Posterior vena cava (tissue), 2 donors: ENCODE data around the gene SHB. TPM values are rescaled to one million over a fixed set of nuclear protein-coding genes. Genes with fewer than 3 reads are reported as not detected.
"Not testable (repeated sequence)": the region's sequence is repeated elsewhere in the genome, so short reads cannot be mapped to it uniquely, and the experiment has no call there.

ENCODE experiments used
- DNase-seq: peaks from one replicate; pipeline ENCODE4 v3.0.0-alpha.2; 2020; ENCODE audit warnings: low spot score
- intact Hi-C, 2 donors: fragments of 100-400 bp; cut with DNase I; formaldehyde crosslinking; loops; one replicate each; pipeline versions ENCODE4 v1.14.1 to v1.14.2; 2022 to 2023
- total RNA-seq, 2 donors: library from RNA; stranded (reverse); fragmentation: NEBNext Ultra II Directional; extraction: Animal tissue kit (Norgen Biotek cat#: 25700); gene quantifications; one replicate each; pipeline ENCODE4 v1.2.1, GENCODE V29; 2021
- donor health status: DM: yes; HTN: yes; CAD: no.
- donor health status: DM: yes; HTN: yes; CAD: no.

SHB gene
- total RNA-seq, 2 donors from 2014 or later: 18.7 to 23.0 TPM

- no peak for DNase-seq
- intact Hi-C loops: no loop called here
These were observed 171.4 kb downstream of the SHB start for GRCh38 chr9:37897665-37898064.

DNA sequence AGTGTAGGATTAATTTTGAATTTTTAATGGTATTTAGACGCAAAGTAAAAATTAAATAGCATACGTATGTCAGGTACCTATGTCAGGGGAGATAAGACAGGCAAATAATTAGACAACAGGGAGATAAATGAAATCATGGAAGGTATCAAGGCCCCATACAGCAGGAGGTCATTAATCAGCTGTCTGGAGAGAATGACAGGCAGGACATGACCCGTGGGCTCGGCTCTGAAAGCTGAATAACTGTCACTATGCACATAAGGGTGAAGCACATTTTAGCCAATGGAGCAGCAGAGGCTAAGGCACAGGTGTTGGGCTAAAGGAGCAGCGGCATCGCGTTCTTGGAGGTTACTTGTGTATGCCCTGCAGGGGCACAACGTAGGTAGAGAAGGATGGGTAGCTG lies 177.0 kb downstream of the SHB start:
- intact Hi-C loops: no loop called here

GRCh38 chr9:37891042-37891441 lies 178.0 kb downstream of the SHB start:
- DNase-seq: not testable (repeated sequence)

More for the DNA sequence above, 177.0 kb downstream of the SHB start:
- no peak for DNase-seq

DNA sequence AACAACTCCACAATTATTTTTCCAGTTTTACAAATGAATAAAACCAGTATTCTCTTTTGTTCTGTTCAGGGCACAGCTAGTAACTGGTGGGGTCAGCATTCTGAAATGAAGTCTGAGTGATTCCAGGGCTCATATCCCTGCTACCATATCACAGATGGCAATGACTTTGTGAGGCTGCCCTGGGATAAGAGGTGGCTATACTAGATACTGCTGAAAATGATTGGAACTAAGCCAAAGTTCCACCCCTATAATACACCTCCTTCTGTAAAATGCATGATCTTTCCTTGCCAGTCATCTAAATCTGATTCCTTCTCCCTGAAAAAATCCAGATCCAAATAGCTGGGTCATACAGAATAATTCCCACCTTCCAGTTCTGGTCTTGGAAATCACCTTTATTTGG lies 179.5 kb downstream of the SHB start:
- intact Hi-C loops: no loop called here
- DNase-seq: no peak

More at GRCh38 chr9:37891042-37891441, 178.0 kb downstream of the SHB start:
- intact Hi-C loops: not testable (repeated sequence)

DNA sequence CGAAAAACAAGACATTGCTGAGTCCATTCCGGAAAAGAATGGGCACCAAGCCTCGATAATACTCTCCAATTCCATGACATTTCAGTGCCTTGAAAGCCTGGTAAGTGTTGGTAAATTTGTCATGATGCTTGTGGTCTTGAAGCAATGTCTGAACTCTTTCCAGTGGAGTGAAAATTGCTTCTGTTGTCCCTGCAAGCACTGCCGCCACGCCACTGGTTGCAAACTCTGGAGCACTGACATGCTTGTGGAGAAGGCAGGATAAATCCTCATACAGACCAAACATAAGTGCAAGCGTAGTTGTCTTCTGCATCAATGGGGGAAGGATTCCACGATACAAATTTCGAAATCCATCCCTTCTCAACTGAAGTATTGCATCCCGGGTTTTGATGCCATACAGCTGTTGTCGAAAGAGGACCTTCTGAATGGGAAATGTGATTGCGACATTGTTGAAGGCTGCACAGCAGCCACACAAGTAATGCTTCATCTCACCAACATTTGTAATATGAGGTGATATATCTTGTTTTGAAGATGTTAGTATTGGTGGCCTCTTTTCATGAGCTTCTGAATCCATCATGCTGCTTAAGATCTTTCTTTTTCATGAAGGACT lies 180.9 kb downstream of the SHB start:
- DNase-seq, intact Hi-C loops: not testable (repeated sequence)

- intact Hi-C loops: no loop called here
- no peak for DNase-seq
These were observed 188.0 kb downstream of the SHB start for GRCh38 chr9:37880916-37881479.

DNA sequence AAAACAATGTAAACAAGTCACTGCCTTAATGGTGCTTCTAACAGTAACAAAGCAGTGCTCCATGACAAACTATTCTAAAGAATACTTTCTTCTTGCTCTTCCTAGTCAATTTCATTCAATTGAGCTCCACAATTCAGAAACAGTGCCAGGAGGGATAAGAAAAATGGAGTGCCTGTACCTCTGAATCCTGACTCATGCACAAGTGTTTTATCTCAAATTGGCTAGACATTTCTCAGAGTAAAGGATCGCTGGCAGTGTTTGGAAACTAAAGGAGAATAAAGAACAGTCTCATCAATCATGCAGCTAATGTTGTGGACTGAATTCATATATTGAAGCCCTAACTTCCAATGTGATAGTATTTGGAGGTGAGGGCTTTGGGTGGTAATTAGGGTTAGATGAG lies 192.7 kb downstream of the SHB start:
- intact Hi-C loops: no loop called here

GRCh38 chr9:37873955-37874354 lies 195.1 kb downstream of the SHB start:
- DNase-seq: no peak
- intact Hi-C loops: no loop called here

More for the DNA sequence above, 192.7 kb downstream of the SHB start:
- DNase-seq: no peak

DNA sequence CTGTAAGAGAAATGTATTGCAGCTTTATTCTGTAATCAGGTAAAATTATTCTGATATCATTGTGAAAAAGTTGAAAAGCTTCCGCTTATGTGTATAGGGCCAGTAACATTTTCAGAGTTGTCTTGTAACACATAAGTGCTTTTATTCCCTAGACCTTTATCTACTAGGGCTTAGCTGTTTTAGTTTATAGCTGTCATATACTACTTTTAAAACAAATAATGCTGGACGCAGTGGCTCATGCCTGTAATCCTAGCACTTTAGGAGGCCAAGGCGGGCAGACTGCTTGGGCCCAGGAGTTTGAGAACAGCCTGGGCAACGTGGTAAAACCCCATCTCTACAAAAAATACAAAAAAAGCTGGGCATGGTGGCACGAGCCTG lies 198.2 kb downstream of the SHB start:
- intact Hi-C loops: no loop called here

GRCh38 chr9:37870081-37870798 lies 198.8 kb downstream of the SHB start:
- intact Hi-C loops: no loop called here
- DNase-seq: no peak

More for the DNA sequence above, 198.2 kb downstream of the SHB start:
- no peak for DNase-seq

Other genes with a start within 250 kb of the SHB start
- 10 to 100 TPM; 28.1 to 28.6 TPM for gene SLC25A51, start 165.1 kb downstream of the SHB start, total RNA-seq